Osteocyte (in vitro differentiated cells): Measurements from ENCODE around the gene UBA3. TPM values are rescaled to one million over a fixed set of nuclear protein-coding genes. Genes with fewer than 3 reads are reported as not detected.

ENCODE experiments used
- DNase-seq: peaks from one replicate; pipeline ENCODE4 v3.0.0; 2021; ENCODE audit warnings: mixed read lengths; ENCODE audit not compliant: unreplicated experiment; ENCODE audit errors: extremely low spot score
- H3K27ac Mint-ChIP-seq: one replicate; pipeline ENCODE4 v1.8.0; 2021; ENCODE audit warnings: mild to moderate bottlenecking, mixed read lengths; ENCODE audit not compliant: unreplicated experiment
- H3K27me3 Mint-ChIP-seq: one replicate; pipeline ENCODE4 v1.8.0; 2021; ENCODE audit warnings: mixed read lengths; ENCODE audit not compliant: unreplicated experiment
- H3K36me3 Mint-ChIP-seq: one replicate; pipeline ENCODE4 v1.8.0; 2021; ENCODE audit warnings: mixed read lengths; ENCODE audit not compliant: unreplicated experiment
- H3K4me1 Mint-ChIP-seq: one replicate; pipeline ENCODE4 v1.8.0; 2021; ENCODE audit warnings: mixed read lengths; ENCODE audit not compliant: unreplicated experiment
- H3K4me3 Mint-ChIP-seq: one replicate; pipeline ENCODE4 v1.8.0; 2021; ENCODE audit warnings: mild to moderate bottlenecking, moderate library complexity, mixed read lengths; ENCODE audit not compliant: unreplicated experiment
- H3K9me3 Mint-ChIP-seq: one replicate; pipeline ENCODE4 v1.8.0; 2021; ENCODE audit warnings: mixed read lengths; ENCODE audit not compliant: unreplicated experiment
- total RNA-seq: library from RNA; stranded (reverse); gene quantifications from 2 replicates; pipeline ENCODE4 v1.2.1, GENCODE V29; 2021
- TF ChIP-seq, protein P1 (sequence below): fragments of 200-600 bp; sonication (generic); IDR thresholded peaks from 2 replicates; pipeline ENCODE4 v1.5.0; 2021; ENCODE audit warnings: antibody characterized with exemption, mild to moderate bottlenecking, moderate library complexity

Gene UBA3
- total RNA-seq, 1 donor from 2014 or later, result 75.0 TPM

DNA sequence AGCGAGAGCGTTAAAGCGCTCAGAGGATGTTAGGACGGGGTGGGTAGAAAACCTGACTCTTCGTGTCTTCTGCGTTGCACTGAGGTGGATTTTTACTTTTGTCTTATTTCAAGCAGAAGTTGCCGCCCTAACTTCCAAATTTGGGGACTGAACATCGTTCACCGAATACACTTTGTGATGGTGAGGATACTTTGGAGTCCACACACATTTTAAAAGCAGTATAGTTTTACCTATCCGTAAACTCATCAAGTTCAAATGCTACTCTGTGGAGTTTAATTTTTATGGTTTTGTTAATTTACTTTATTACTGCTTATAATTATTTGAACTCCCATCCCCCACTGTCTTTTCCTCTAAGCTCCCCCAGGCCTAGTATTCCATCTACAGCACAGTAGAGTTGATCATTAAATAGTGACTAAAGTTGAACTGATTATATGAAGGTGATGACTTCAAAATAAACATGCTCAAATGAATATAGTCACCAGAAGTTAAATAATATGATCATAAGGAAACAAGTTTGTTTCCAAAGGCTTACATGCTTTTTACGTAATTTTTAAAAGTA, 66.1 kb downstream of the UBA3 start:
- H3K36me3 Mint-ChIP-seq, result peaks cover 34% of the 10 kb centered on the region
- TF ChIP-seq, protein P1, sequence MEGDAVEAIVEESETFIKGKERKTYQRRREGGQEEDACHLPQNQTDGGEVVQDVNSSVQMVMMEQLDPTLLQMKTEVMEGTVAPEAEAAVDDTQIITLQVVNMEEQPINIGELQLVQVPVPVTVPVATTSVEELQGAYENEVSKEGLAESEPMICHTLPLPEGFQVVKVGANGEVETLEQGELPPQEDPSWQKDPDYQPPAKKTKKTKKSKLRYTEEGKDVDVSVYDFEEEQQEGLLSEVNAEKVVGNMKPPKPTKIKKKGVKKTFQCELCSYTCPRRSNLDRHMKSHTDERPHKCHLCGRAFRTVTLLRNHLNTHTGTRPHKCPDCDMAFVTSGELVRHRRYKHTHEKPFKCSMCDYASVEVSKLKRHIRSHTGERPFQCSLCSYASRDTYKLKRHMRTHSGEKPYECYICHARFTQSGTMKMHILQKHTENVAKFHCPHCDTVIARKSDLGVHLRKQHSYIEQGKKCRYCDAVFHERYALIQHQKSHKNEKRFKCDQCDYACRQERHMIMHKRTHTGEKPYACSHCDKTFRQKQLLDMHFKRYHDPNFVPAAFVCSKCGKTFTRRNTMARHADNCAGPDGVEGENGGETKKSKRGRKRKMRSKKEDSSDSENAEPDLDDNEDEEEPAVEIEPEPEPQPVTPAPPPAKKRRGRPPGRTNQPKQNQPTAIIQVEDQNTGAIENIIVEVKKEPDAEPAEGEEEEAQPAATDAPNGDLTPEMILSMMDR, result no peak
- no peaks in the 10 kb centered on the region for H3K27me3 Mint-ChIP-seq
- peaks cover 37% of the 10 kb centered on the region for H3K4me1 Mint-ChIP-seq
- H3K9me3 Mint-ChIP-seq, result no peaks in the 10 kb centered on the region
- peak overlapping the region; percentile 83 for H3K27ac Mint-ChIP-seq
- peak overlapping the region; percentile 79 for H3K4me3 Mint-ChIP-seq
- no peak for DNase-seq

DNA sequence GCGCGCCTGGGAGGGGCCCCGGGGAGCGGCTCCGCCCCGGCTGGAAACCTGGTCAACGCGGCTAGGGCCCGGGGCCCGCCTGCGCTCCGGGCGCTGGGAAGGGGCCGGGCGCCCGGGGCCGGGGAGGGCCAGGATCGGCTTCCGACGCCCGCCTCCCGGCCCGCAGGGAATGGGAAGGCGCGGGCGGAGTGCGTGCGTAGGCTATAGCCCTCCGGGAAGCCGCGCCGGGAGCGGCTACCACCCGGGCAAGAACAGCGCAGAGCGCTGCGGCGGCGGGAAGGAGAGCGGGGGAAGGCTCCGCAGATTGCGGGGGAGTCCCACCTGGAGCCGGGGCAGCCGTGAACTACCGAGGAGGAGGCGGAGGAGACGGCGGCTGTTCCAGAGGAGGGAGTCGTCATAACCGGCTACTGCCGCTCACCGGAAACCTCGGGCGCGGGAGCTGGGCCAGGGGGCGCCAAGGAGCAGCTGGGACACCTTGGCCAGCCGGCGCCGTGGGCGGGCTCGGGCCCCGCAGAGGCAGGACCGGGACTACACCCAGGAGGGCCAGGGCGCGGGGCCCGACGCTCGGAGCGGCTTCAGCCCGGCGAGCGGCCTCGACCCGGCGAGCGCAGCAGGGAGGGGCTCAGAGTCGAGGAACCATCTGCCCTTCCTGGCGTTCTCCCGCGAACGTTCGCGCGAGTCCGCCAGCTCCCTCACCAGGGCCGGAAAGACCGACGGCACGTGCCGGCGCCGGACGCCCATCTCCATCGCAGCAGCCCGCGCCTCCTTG, 66.7 kb downstream of the UBA3 start, which contains the start of gene EOGT:
EOGT (minus strand) TSS at position 432 of the 769 bp plus-strand sequence. CDS start 3,838 bp downstream, outside the sequence.
- Mint-ChIP-seq H3K4me3 (peak within 1 kb of the TSS; percentile 82), H3K9me3 (no peaks in the 10 kb centered on the region), H3K27me3 (no peaks in the 10 kb centered on the region), H3K4me1 (peaks cover 37% of the 10 kb centered on the region), H3K27ac (peak within 1 kb of the TSS; percentile 92), H3K36me3 (peaks cover 36% of the 10 kb centered on the region)
- TF ChIP-seq, protein P1, result peak; percentile 78
- peak; percentile 94 for DNase-seq

DNA sequence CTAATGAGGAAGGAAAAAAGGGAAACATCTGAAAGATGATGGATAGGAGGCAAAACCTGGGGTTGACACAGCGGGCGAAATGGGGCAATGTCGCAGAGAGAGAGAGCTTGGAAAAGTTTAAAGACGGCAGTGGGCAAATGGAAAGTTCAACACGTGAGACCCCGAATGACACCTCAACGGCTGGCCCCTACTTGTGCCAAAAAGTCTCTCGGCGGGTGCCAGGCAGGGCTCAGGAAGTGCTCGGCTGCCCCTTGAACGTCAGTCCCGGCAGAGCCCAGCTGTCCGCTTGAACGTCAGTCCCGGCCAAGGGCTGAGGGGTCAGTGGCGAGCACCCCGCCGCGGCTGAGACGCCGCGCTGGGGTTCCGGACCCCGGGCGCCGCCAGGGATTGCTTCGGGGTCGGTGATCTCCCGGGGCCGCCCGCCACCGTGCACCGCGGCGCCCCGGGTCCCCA, 67.3 kb downstream of the UBA3 start:
- H3K36me3 Mint-ChIP-seq, result peaks cover 38% of the 10 kb centered on the region
- TF ChIP-seq, protein P1, result no peak
- peak overlapping the region; percentile 92 for H3K27ac Mint-ChIP-seq
- H3K27me3 Mint-ChIP-seq, result no peaks in the 10 kb centered on the region
- no peak for DNase-seq
- H3K4me3 Mint-ChIP-seq, result peak overlapping the region; percentile 82
- H3K4me1 Mint-ChIP-seq, result peaks cover 37% of the 10 kb centered on the region
- no peaks in the 10 kb centered on the region for H3K9me3 Mint-ChIP-seq

DNA sequence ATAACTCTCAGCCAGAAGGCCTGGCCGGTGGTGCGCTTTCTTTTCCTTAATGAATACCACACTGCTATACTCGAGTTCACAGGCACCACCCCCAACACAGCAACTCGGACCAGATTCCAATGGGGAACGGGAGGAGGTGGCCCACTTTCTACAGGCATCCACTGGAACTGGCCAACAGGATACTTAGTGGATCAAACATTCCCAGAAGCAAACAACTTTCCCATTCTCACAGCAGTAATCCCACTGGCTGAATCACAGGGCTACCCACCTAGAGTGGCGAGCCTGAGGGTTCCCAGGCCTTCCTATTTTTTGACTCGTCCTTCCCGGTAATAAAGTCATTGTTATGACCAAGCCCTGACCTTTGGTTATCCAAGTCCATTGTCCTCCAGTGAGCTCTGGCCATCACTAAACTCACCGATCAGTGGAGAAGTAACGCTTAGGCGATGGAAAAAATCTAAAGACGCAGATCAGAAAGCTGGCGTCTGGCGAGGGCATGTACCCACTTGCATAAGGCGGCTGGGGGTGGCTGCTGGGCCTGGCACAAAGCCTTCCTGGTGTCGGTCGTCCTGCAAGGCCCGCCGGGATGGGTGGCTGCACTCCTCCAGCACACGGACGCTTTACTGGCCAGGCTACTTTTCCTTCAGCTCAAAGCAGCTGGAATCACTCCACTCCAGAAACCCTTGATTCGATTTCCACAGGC, 67.9 kb downstream of the UBA3 start:
- H3K27ac Mint-ChIP-seq, result peak overlapping the region; percentile 92
- DNase-seq, result no peak

More for the DNA sequence above, 67.9 kb downstream of the UBA3 start:
- Mint-ChIP-seq H3K4me3 (peak overlapping the region; percentile 82), H3K4me1 (peaks cover 35% of the 10 kb centered on the region), H3K27me3 (no peaks in the 10 kb centered on the region), H3K36me3 (peaks cover 34% of the 10 kb centered on the region), H3K9me3 (no peaks in the 10 kb centered on the region)
- TF ChIP-seq, protein P1, result no peak
